ENCODE results near the gene TFF1. TPM values are rescaled to one million over a fixed set of nuclear protein-coding genes. Genes with fewer than 3 reads are reported as not detected.

Gene TFF1
- polyA plus RNA-seq, 3 donors, result not detected

DNA sequence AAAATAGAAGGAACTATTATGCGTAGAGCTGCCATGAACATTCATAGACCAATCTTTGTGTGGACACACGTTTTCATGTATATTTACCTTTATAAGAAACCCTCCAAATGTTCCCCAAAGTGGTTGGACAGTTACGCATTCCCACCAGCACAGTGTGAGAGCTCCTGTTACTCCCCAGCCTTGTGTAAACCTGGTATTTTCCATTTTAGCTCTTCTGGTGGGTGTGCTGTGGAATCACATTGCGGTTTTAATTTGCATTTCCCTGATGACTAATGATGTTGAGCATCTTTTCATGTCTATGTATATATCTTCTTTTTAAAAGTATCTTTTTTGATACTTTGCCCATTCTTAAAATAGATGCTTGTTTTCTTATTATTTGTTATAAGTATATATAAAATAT lies 34.2 kb upstream of the TFF1 start:
- no peak for DNase-seq (ENCODE audit: low read depth in 3 of 3, low spot score in 2 of 3)

GRCh38 chr21:42398436-42399028 lies 32.2 kb upstream of the TFF1 start:
- no peak for DNase-seq (ENCODE audit: low read depth in 3 of 3, low spot score in 2 of 3)

DNA sequence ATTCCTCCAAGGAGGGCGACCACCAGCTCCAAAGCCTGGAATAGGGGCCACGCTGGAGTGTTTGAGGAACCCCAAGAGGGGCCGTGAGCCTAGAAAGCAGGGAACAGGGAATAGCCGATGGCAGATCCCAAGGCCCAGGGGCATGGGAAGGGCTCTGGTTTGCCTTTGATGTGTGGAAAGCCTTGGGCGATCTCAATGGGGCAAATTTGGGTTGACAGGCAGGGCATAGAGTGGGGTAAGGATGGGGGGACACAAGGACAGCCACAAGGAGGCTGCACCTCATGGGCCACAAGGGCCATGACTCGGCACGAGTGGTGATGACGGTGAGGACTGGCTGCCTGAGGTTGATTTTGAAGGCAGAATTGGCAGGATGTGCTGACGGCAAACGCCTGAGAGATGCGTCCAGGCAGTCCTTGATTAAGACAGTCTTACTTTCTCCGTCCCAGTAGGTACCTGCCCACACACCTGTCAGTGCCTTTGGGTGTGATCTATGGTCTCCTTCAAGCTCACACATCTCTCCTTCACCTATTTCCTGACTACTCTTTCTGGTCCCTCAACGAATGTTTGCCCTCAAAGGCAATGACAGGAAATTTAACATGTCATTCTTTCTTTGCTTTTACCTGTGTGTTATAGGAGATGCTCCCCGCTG lies 31.5 kb upstream of the TFF1 start:
- DNase-seq (ENCODE audit: low read depth in 3 of 3, low spot score in 2 of 3), result no peak

- DNase-seq (ENCODE audit: low read depth in 3 of 3, low spot score in 2 of 3), result no peak
These were observed 30.7 kb upstream of the TFF1 start for GRCh38 chr21:42396799-42397745.

DNA sequence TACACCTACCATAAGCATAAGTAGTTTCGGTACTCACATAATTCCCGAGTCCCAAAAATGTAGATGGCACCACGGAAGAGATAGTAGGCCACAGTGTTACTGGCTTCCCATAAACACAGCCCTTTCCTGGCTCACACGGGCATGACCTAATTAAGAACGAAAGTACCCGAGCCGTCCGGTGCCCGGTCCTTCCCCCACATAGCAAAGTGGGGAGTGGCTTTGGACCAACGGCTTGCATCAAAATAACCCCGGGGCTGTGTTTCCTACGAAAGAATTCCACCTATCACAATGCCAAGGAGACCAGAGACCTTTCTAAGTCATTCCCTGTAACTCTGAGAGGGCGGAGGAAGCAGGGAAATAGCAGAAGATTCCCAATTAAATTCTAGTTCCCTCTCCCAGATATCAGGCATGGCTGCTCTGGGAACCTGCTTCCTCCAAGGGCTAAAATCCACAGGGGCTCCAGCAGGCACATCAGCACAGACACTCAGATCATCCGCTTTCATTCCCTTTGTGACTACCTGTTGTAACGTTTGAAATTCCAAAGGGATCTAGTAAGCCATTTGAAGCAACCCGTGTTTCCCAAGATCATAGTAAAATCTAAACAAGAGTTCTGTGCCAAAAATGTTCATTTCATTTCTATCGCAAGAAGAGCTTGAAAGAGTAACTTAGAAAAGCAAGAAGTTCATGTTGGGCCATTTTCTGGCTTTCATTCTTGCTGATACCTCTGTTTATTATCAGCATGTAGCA lies 29.7 kb upstream of the TFF1 start, which contains the start of gene TMPRSS3:
TMPRSS3 (minus strand) TSS at position 148 of the 747 bp plus-strand sequence. CDS start 635 bp downstream, outside the sequence.
- no peak for DNase-seq (ENCODE audit: low read depth in 3 of 3, low spot score in 2 of 3)

- no peak for DNase-seq (ENCODE audit: low read depth in 3 of 3, low spot score in 2 of 3)
These were observed 29.0 kb upstream of the TFF1 start for GRCh38 chr21:42395302-42395701.

DNA sequence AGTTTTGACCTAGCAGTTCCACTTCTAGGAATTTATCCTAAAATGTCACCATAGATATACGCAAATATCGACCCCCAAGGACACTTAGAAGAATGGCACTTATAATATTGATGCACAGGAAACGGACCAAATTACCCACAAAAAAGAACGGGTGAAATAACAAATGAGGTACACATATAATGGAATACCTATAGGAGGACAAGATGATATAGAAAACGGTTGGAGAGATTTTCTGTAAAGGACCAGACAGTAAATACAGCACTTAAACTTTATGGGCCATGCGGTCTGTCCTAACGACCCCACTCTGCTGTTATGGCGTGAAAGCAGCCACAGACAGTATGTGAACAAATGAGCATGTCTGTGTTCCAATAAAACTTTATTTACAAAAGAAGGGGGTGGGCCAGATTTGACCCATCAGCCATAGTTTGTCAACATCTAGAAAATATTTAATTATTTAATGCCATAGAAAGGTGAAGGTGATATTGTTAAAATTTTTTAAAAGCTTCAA lies 27.2 kb upstream of the TFF1 start:
- no peak for DNase-seq (ENCODE audit: low read depth in 3 of 3, low spot score in 2 of 3)

DNA sequence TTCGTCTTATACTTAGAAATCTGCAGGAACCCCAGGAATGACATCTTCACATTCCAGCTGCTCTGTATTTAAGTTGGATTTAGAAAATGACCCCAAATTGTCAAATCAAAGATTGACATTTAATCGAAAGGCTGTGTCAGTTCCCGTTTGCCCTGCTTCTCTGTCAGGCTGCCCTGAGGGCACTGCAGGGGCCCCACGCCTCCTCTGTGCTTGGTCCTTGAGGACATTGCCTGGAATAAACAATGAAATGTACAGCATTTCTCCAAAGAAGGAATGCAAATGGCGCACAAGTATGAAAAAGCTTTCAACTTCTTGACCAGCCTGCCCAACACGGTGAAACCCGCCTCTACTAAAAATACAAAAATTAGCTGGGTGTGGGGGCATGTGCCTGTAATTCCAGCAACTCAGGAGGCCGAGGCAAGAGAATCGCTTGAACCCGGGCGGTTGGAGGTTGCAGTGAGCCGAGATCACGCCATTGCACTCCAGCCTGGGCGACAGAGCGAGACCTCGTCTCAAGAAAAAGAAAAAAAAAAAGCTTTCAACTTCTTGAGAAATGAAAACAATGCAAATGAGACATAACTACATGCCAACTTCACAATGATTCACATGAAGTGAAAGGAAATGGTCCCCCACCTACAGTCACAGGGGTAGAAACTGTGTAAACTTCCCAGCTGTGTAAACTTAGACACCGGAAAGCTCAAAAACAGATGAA lies 26.6 kb upstream of the TFF1 start:
- no peak for DNase-seq (ENCODE audit: low read depth in 3 of 3, low spot score in 2 of 3)

DNA sequence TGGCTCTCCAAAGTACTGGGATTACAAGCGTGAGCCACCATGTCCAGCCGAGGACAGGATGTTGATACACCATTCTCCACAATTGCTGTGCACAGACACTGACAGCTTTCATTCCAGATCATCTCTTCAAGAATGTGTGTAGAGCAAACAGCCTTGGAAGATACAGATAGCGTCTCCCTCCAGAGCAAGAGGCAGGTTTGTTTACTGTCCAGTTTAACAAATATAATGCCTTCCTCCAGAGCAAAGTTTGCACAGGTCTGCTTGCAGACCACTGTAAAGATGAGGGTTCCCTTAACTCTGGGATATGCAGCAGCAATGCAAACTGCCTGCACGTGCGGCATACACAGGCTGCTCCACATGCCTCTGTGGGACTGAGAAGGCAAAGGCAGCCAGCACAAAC lies 25.0 kb upstream of the TFF1 start:
- DNase-seq (ENCODE audit: low read depth in 3 of 3, low spot score in 2 of 3), result no peak

DNA sequence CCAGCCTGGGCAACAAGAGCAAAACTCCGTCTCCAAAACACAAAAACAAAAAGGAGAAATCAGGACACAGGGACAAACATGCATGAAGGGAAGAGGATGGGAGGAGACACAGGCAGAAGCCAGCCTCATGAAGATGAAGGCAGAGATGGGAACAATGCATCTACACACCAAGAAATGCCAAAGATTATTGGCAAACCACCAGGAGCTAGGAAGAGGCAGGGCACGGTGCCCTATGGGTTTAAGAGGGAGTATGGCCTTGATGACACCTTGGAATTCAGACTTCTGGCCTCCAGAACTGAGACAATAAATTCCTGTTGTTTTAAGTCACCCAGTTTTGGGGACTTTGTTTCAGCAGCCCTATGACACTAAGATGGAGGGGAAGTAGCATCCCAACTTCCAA lies 24.4 kb upstream of the TFF1 start:
- DNase-seq (ENCODE audit: low read depth in 3 of 3, low spot score in 2 of 3), result no peak

DNA sequence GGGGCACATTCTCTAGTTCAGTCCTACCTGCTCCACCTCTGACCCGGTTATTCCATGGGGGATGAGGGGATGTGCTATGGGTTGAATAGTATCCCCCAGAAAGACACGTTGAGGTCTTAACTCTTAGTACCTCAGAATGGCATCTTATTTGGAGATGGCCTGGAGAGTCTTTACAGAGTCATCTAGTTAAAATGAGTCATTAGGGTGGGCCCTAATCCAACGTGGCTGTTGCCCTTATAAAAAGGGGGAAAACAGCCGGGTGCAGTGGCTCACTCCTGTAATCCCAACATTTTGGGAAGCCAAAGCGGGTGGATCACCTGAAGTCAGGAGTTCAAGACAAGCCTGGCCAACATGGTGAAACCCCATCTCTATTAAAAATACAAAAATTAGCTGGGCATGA lies 23.9 kb upstream of the TFF1 start:
- no peak for DNase-seq (ENCODE audit: low read depth in 3 of 3, low spot score in 2 of 3)

DNA sequence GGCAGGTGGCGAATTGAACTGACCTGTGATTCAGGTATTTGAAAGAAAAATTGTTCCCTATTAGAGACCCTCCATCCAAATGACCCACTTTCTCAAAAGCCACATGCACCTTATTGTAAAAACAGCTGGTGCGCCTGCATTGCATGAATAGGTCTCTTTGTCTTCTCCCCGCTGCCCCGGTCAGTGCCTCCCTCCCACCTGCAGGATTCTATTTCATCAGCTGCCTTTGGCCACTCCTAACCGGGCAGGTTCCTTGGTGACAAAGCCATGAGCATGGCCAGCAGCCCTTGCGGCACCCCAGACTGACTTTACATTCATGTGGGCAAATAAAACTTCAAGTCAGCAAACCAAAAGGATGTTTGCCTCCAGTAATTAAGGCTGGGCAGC lies 23.1 kb upstream of the TFF1 start:
- DNase-seq (ENCODE audit: low read depth in 3 of 3, low spot score in 2 of 3), result no peak

GRCh38 chr21:42388740-42389448 lies 22.6 kb upstream of the TFF1 start:
- DNase-seq (ENCODE audit: low read depth in 3 of 3, low spot score in 2 of 3), result no peak

DNA sequence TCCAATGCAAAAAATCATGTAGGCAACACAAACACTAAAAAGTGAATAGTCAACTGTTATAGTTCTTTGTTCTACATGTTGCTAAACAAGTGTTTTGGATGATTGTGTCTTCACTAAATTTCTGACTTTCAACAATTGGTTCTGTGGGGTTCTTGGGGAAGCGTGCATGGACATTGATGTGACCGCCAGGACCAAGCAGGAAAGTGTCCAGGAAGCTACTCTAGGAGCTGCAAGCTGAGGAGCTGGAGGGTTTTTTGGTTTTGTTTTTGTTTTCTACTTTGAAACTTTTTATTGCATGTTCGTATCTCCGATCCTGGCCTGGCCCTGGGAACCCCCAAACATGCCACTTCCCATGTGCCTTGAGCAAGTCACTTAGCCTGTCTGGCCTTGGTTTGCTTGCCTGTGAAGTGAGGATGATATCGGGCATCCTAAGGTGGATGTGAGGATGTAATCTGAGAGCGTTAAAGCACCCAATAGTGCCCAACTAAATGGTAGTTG lies 21.6 kb upstream of the TFF1 start:
- no peak for DNase-seq (ENCODE audit: low read depth in 3 of 3, low spot score in 2 of 3)

GRCh38 chr21:42387164-42387563 lies 20.8 kb upstream of the TFF1 start:
- no peak for DNase-seq (ENCODE audit: low read depth in 3 of 3, low spot score in 2 of 3)

GRCh38 chr21:42386034-42386591 lies 19.8 kb upstream of the TFF1 start:
- no peak for DNase-seq (ENCODE audit: low read depth in 3 of 3, low spot score in 2 of 3)

GRCh38 chr21:42385619-42386018 lies 19.3 kb upstream of the TFF1 start:
- DNase-seq (ENCODE audit: low read depth in 3 of 3, low spot score in 2 of 3), result no peak

DNA sequence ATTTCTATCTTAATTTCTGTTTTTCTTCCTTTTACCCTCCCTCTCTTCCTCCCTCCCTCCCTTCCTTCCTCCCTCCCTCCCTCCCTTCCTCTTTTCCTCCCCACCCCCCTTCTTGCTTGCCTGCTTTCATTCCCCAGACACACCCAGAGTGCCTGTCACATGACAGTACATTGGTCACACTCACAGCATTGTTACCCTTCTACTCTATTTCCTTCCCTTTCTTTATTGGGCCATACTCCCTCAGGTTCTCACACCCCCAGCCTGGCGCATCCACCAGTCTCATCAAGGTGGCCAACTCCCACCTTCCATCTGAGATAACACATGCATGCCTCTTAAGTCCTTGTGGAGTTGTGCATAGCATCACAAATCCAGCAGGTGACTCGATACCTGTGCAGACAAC lies 18.7 kb upstream of the TFF1 start:
- DNase-seq (ENCODE audit: low read depth in 3 of 3, low spot score in 2 of 3), result no peak
